HCT116 (cell line): ENCODE data around the gene OPCML. TPM values are rescaled to one million over a fixed set of nuclear protein-coding genes. Genes with fewer than 3 reads are reported as not detected.

Experiments
- ATAC-seq: fragments of 200-7000 bp; cut with Tn5 transposase; 2 replicates; pipeline ENCODE4 v1.9.1; 2020; ENCODE audit warnings: mild to moderate bottlenecking, moderate library complexity
- BruUV-seq: library from RNA; stranded (reverse); fragments of 400-500 nt; replicated peaks from 2 replicates; lab custom pipeline; 2021; lab: Mats Ljungman, UMichigan
- CTCF ChIA-PET: fragments of 300-600 bp; sonication (Branson Sonifier 250); formaldehyde crosslinking; loops from one replicate; lab custom pipeline; 2021; ENCODE audit warnings: antibody characterized with exemption; lab: Charles Lee
- POLR2A ChIA-PET: fragments of 300-600, 350-600 bp; sonication (Branson Sonifier 250); formaldehyde crosslinking; loops from one replicate; lab custom pipeline; 2021; ENCODE audit warnings: antibody characterized with exemption; lab: Charles Lee
- RAD21 ChIA-PET, 2 experiments: fragments of 300-600 bp; sonication (Branson Sonifier 250); formaldehyde crosslinking; loops; one replicate each; lab custom pipeline; 2023; ENCODE audit warnings: low total read pairs in 2 of 2; ENCODE audit not compliant: uncharacterized antibody in 2 of 2, unreplicated experiment in 2 of 2, low non-redundant PET in 1 of 2; lab: Charles Lee
- DNase-seq: peaks from one replicate; pipeline ENCODE4 v3.0.0-alpha.2; 2010; ENCODE audit warnings: low read depth, low spot score
- H2AFZ ChIP-seq: fragments of 200-600 bp; shearing (Covaris generic), sonication (generic); 2 replicates; pipeline ENCODE4 v1.6.1; 2017; ENCODE audit warnings: low read depth, mixed run types, mixed read lengths, antibody characterized with exemption, low read length; ENCODE audit not compliant: poor library complexity, severe bottlenecking
- H3K27ac ChIP-seq: 2 replicates; pipeline ENCODE4 v1.5.1; 2012; ENCODE audit warnings: low read depth, low read length
- H3K27me3 ChIP-seq: fragments of 200-600 bp; sonication (generic); 2 replicates; pipeline ENCODE4 v1.6.1; 2016; ENCODE audit warnings: mixed run types, low read length, mixed read lengths; ENCODE audit not compliant: insufficient read depth
- H3K36me3 ChIP-seq, 2 experiments: fragments of 200-500 bp in 1 of 2; fragments of 200-600 bp in 1 of 2; sonication (Bioruptor generic) in 1 of 2; sonication (generic) in 1 of 2; 2 replicates each; pipeline versions ENCODE4 v1.5.1 to v1.6.1; 2014 to 2016; ENCODE audit warnings: low read length in 2 of 2, inconsistent platforms in 1 of 2, mixed read lengths in 1 of 2, mixed run types in 1 of 2; ENCODE audit not compliant: insufficient read depth in 2 of 2, control insufficient read depth in 1 of 2
- H3K4me1 ChIP-seq, 2 experiments: fragments of 200-600 bp in 1 of 2; sonication (generic) in 1 of 2; 2 replicates each; pipeline versions ENCODE4 v1.5.1 to v1.6.1; 2012 to 2017; ENCODE audit warnings: low read length in 2 of 2, inconsistent platforms in 1 of 2, mild to moderate bottlenecking in 1 of 2, mixed read lengths in 1 of 2, mixed run types in 1 of 2, moderate library complexity in 1 of 2; ENCODE audit not compliant: insufficient read depth in 2 of 2, control insufficient read depth in 1 of 2
- H3K4me2 ChIP-seq: fragments of 200-600 bp; sonication (generic); 2 replicates; pipeline ENCODE4 v1.6.1; 2017; ENCODE audit warnings: mixed run types, low read length, mixed read lengths
- H3K4me3 ChIP-seq, 2 experiments: fragments of 200-600 bp in 1 of 2; sonication (generic) in 1 of 2; replicated peaks in 1 of 2; 2 replicates each; pipeline ENCODE4 v1.5.1; 2011 to 2016; ENCODE audit warnings: low read length in 2 of 2, control low read depth in 1 of 2, low read depth in 1 of 2, mild to moderate bottlenecking in 1 of 2, mixed read lengths in 1 of 2, mixed run types in 1 of 2
- H3K79me2 ChIP-seq: fragments of 200-600 bp; sonication (generic); 2 replicates; pipeline ENCODE4 v1.6.1; 2017; ENCODE audit warnings: mild to moderate bottlenecking, mixed run types, low read length, moderate library complexity, mixed read lengths; ENCODE audit not compliant: insufficient read depth
- H3K9ac ChIP-seq: fragments of 200-600 bp; sonication (generic); 2 replicates; pipeline ENCODE4 v1.6.1; 2016; ENCODE audit warnings: low read length, mixed read lengths
- H3K9me2 ChIP-seq: fragments of 200-600 bp; sonication (generic), shearing (Covaris generic); 2 replicates; pipeline ENCODE4 v1.6.1; 2017; ENCODE audit warnings: mixed run types, mild to moderate bottlenecking, moderate library complexity; ENCODE audit not compliant: insufficient read depth
- H3K9me3 ChIP-seq, 2 experiments: fragments of 200-500 bp in 1 of 2; fragments of 200-600 bp in 1 of 2; sonication (Bioruptor generic) in 1 of 2; sonication (generic) in 1 of 2; 2 replicates each; pipeline ENCODE4 v1.6.1; 2014 to 2017; ENCODE audit warnings: low read length in 2 of 2, mixed read lengths in 2 of 2, inconsistent platforms in 1 of 2, low read depth in 1 of 2, mild to moderate bottlenecking in 1 of 2, mixed run types in 1 of 2, moderate library complexity in 1 of 2; ENCODE audit not compliant: control insufficient read depth in 1 of 2, insufficient read depth in 1 of 2
- H4K20me1 ChIP-seq: fragments of 200-600 bp; sonication (generic), shearing (Covaris generic); 2 replicates; pipeline ENCODE4 v1.6.1; 2017; ENCODE audit warnings: mixed run types, mild to moderate bottlenecking, moderate library complexity; ENCODE audit not compliant: insufficient read depth
- CEBPB ChIP-seq: IDR thresholded peaks from 2 replicates; pipeline ENCODE4 v1.6.1; 2012; ENCODE audit warnings: low read depth
- EGR1 ChIP-seq: IDR thresholded peaks from 2 replicates; pipeline ENCODE4 v1.6.1; 2012; ENCODE audit warnings: low read depth
- ELF1 ChIP-seq: IDR thresholded peaks from 2 replicates; pipeline ENCODE4 v1.6.1; 2012; ENCODE audit warnings: low read depth, borderline replicate concordance
- EZH2phosphoT487 ChIP-seq: fragments of 200-600 bp; IDR thresholded peaks from 2 replicates; pipeline ENCODE4 v1.6.1; 2018; ENCODE audit warnings: antibody characterized with exemption, borderline replicate concordance
- FOSL1 ChIP-seq: IDR thresholded peaks from 2 replicates; pipeline ENCODE4 v1.6.1; 2012; ENCODE audit warnings: low read depth
- POLR2AphosphoS5 ChIP-seq: IDR thresholded peaks from 2 replicates; pipeline ENCODE4 v1.6.1; 2011; ENCODE audit warnings: mild to moderate bottlenecking, low read depth, low read length, moderate library complexity
- RAD21 ChIP-seq: IDR thresholded peaks from 2 replicates; pipeline ENCODE4 v1.6.1; 2012; ENCODE audit warnings: low read depth, mild to moderate bottlenecking
- SIN3A ChIP-seq: IDR thresholded peaks from 2 replicates; pipeline ENCODE4 v1.6.1; 2012; ENCODE audit warnings: low read depth
- SP1 ChIP-seq: IDR thresholded peaks from 2 replicates; pipeline ENCODE4 v1.6.1; 2012; ENCODE audit warnings: low read depth
- SRF ChIP-seq: IDR thresholded peaks from 2 replicates; pipeline ENCODE4 v1.6.1; 2012; ENCODE audit warnings: low read depth
- TCF7L2 ChIP-seq: IDR thresholded peaks from 2 replicates; pipeline ENCODE4 v1.7.0; 2011; ENCODE audit warnings: borderline replicate concordance, inconsistent platforms; ENCODE audit not compliant: insufficient read depth, insufficient read length; ENCODE audit errors: extremely low read depth
- YY1 ChIP-seq: IDR thresholded peaks from 2 replicates; pipeline ENCODE4 v1.6.1; 2011; ENCODE audit warnings: low read length, low read depth, moderate library complexity, mild to moderate bottlenecking; ENCODE audit not compliant: insufficient replicate concordance; ENCODE audit errors: extremely low read depth
- ZFX ChIP-seq: fragments of 450-650 bp; IDR thresholded peaks from 2 replicates; pipeline ENCODE4 v1.6.1; 2017
- ZNF274 ChIP-seq: fragments of 200-500 bp; sonication (Bioruptor generic); IDR thresholded peaks from 2 replicates; pipeline ENCODE4 v1.6.1; 2014; ENCODE audit warnings: mild to moderate bottlenecking, low read depth, low read length, inconsistent platforms
- intact Hi-C: fragments of 100-400 bp; cut with micrococcal nuclease; formaldehyde crosslinking; loops from 2 replicates; pipeline ENCODE4 v1.10.0; 2022
- total RNA-seq: library from RNA; stranded (reverse); gene quantifications from one replicate; pipeline ENCODE4 v1.2.1, GENCODE V29; 2021; ENCODE audit not compliant: unreplicated experiment
- TF ChIP-seq, protein P1 (sequence below): IDR thresholded peaks from 2 replicates; pipeline ENCODE4 v1.6.1; 2012; ENCODE audit warnings: low read depth
- TF ChIP-seq, protein P2 (sequence below): IDR thresholded peaks from 2 replicates; pipeline ENCODE4 v1.6.1; 2012
- TF ChIP-seq, protein P3 (sequence below), 3 experiments: fragments of 200-600 bp in 1 of 3; sonication (generic) in 1 of 3; IDR thresholded peaks in 2 of 3; conservative IDR thresholded peaks in 1 of 3; 2 replicates each; pipeline ENCODE4 v1.5.1; 2012 to 2017; ENCODE audit warnings: low read depth in 2 of 3, low read length in 2 of 3, antibody characterized with exemption in 1 of 3, borderline replicate concordance in 1 of 3, control low read depth in 1 of 3, mild to moderate bottlenecking in 1 of 3, mixed read lengths in 1 of 3, mixed run types in 1 of 3, moderate library complexity in 1 of 3; ENCODE audit not compliant: insufficient read depth in 1 of 3

The OPCML gene
- total RNA-seq, 1 experiment from 2014 or later = not detected

DNA sequence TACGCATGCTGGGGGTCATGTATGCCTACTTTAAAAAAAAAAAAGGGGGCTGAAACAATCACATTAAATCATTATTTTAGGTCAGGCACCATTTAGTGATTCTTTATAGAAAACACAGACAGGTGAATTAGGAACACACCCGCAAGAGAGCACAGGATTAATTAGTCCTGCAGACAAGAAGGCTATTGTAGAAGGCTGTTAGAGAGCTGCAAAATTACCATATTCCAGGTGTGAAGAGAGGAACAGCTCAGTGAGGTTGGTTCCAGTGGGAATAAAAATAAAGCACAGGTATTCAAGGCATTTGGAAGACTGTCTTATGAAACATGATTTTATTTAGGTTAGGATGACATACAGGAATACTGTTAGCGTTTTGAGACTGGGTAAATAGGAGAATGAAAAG is 649.1 kb downstream of the OPCML start:
- Histone ChIP-seq H3K4me3 (no peak overlapping the region), H2AFZ (no peak overlapping the region), H3K36me3 (no peaks in the 10 kb centered on the region), H4K20me1 (no peaks in the 10 kb centered on the region), H3K9me3 (peaks cover 17 to 27% of the 10 kb centered on the region in 2 experiments; a peak in 2 of 4 replicates), H3K9me2 (no peaks in the 10 kb centered on the region), H3K79me2 (no peaks in the 10 kb centered on the region), H3K4me1 (no peaks in the 10 kb centered on the region), H3K27ac (no peak overlapping the region), H3K27me3 (no peaks in the 10 kb centered on the region), H3K9ac (no peak overlapping the region), H3K4me2 (no peak overlapping the region)
- intact Hi-C loops = no loop called here
- BruUV-seq = no TSS peak
- no peak for ATAC-seq
- no peak for DNase-seq
- ChIA-PET CTCF (no interaction called here), POLR2A (no interaction called here), RAD21 (no interaction called here)
- TF ChIP-seq SRF (no peak), POLR2AphosphoS5 (no peak), TCF7L2 (no peak), EGR1 (no peak), SP1 (no peak), SIN3A (no peak), FOSL1 (no peak), ZFX (no peak), RAD21 (no peak), CEBPB (no peak), ELF1 (no peak), YY1 (no peak), EZH2phosphoT487 (no peak), ZNF274 (no peak)
- TF ChIP-seq, protein P1, sequence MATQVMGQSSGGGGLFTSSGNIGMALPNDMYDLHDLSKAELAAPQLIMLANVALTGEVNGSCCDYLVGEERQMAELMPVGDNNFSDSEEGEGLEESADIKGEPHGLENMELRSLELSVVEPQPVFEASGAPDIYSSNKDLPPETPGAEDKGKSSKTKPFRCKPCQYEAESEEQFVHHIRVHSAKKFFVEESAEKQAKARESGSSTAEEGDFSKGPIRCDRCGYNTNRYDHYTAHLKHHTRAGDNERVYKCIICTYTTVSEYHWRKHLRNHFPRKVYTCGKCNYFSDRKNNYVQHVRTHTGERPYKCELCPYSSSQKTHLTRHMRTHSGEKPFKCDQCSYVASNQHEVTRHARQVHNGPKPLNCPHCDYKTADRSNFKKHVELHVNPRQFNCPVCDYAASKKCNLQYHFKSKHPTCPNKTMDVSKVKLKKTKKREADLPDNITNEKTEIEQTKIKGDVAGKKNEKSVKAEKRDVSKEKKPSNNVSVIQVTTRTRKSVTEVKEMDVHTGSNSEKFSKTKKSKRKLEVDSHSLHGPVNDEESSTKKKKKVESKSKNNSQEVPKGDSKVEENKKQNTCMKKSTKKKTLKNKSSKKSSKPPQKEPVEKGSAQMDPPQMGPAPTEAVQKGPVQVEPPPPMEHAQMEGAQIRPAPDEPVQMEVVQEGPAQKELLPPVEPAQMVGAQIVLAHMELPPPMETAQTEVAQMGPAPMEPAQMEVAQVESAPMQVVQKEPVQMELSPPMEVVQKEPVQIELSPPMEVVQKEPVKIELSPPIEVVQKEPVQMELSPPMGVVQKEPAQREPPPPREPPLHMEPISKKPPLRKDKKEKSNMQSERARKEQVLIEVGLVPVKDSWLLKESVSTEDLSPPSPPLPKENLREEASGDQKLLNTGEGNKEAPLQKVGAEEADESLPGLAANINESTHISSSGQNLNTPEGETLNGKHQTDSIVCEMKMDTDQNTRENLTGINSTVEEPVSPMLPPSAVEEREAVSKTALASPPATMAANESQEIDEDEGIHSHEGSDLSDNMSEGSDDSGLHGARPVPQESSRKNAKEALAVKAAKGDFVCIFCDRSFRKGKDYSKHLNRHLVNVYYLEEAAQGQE = no peak
- TF ChIP-seq, protein P2, sequence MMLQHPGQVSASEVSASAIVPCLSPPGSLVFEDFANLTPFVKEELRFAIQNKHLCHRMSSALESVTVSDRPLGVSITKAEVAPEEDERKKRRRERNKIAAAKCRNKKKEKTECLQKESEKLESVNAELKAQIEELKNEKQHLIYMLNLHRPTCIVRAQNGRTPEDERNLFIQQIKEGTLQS = no peak
- TF ChIP-seq, protein P3, sequence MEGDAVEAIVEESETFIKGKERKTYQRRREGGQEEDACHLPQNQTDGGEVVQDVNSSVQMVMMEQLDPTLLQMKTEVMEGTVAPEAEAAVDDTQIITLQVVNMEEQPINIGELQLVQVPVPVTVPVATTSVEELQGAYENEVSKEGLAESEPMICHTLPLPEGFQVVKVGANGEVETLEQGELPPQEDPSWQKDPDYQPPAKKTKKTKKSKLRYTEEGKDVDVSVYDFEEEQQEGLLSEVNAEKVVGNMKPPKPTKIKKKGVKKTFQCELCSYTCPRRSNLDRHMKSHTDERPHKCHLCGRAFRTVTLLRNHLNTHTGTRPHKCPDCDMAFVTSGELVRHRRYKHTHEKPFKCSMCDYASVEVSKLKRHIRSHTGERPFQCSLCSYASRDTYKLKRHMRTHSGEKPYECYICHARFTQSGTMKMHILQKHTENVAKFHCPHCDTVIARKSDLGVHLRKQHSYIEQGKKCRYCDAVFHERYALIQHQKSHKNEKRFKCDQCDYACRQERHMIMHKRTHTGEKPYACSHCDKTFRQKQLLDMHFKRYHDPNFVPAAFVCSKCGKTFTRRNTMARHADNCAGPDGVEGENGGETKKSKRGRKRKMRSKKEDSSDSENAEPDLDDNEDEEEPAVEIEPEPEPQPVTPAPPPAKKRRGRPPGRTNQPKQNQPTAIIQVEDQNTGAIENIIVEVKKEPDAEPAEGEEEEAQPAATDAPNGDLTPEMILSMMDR (IDR thresholded peaks at IDR 0.05 in 2 of 3, conservative IDR thresholded peaks at IDR 0.05 in 1 of 3; ENCODE audit: borderline replicate concordance in 1 of 3, insufficient read depth in 1 of 3, low read depth in 2 of 3, low read length in 2 of 3) = no peak
